Cerebellar cortex (tissue), 1 donor: Measurements from ENCODE around the gene HNRNPDL.
"Not testable (repeated sequence)": the region's sequence is repeated elsewhere in the genome, so short reads cannot be mapped to it uniquely, and the experiment has no call there.

ENCODE experiments used
- DNase-seq: peaks from one replicate; pipeline ENCODE4 v3.0.0-alpha.2; 2015; ENCODE audit warnings: low spot score

Gene HNRNPDL

DNA sequence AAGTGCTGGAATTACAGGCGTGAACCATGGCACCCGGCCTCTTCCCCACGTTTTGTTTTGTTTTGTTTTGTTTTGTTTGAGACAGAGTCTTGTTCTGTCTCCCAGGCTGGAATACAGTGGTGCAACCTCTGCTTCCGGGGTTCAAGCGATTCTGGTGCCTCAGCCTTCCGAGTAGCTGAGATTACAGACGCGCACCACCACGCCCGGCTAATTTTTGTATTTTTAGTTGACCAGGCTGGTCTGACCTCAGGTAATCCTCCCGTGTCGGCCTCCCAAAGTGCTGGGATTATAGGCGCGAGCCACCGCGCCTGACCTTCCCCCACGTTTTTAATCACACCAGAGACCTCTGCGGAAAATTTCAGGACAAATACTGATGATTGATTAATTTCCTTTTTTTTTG is 2.3 kb upstream of the HNRNPDL start:
- no peak for DNase-seq

DNA sequence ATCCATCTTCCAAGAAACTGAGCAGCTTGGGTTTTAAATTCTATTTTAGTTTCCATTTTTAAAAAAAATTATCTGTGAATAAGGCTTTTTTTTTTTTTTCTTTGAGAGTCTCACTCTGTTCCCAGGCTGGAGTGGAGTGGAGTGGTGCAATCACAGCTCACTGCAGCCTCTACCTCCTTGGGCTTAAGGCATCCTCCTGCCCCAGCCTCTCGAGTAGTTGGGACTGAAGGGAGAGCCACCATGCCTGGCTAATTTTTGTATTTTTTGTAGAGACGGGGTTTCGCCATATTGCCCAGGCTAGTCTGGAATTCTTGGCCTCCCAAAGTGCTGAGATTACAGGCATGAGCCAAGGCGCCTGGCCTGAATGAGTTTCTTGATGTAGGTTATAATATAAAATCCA is 1.6 kb upstream of the HNRNPDL start:
- DNase-seq, result no peak

DNA sequence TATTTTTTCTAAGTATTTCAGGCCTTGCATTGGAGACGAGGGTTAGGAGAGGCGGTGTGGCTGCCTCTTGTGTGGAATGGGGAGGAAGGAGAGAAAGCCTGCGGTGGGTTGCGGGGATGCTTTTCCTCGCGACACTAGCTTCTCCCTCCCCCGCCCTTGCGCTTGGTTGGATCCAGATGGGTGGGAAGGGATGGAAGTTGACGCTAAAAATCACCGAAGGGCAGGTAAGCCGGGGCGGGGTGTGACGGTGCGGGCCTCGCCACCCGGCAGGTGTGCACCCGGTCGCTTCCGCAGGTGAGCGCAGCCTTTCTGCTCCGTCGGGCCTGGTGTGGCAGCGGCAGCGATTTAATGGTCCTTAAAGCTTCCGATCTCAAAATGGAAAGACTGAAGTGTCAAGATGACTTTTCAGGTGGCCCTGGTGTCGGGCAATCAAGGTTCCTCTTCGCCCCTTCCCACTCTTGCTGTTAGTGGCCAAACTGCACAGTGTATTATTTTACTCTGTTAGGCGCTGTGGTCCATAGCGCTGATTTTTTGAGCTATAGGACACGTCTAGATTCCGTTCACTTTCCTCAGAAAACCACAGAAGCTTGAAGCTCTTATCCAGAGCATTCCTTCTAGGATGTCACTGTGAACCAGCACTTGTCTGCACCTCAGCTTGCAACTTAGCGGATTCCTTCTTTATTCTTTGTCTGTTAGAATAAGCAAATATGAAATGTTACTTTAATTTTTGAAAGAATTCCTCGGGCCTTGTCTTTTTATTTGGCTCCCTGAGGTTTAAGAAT is 893 bp upstream of the HNRNPDL start:
- no peak for DNase-seq

DNA sequence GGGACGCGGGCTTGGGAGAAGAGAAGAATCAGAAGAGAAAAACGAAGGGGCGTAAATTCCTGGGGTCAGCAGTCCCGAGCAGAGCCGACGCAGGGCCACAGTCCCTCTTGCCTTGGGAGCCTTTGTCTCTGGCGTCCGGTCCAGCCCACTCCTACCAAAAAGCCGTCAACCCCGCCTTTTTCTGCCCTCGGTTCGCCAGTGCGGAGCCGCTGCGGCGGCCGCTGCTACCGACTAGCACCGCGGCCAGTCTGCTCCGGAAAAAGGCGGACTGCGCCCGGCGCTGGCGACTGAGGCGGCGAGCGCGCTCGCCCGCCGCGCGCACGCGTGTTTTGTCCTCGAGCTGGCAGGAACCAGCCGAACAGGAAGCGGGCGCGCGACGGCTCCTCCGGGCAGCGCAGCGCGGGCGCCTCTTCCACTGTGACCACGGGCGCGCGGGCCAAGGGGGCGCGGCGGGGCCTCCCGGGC is 502 bp downstream of the HNRNPDL start:
- no peak for DNase-seq

DNA sequence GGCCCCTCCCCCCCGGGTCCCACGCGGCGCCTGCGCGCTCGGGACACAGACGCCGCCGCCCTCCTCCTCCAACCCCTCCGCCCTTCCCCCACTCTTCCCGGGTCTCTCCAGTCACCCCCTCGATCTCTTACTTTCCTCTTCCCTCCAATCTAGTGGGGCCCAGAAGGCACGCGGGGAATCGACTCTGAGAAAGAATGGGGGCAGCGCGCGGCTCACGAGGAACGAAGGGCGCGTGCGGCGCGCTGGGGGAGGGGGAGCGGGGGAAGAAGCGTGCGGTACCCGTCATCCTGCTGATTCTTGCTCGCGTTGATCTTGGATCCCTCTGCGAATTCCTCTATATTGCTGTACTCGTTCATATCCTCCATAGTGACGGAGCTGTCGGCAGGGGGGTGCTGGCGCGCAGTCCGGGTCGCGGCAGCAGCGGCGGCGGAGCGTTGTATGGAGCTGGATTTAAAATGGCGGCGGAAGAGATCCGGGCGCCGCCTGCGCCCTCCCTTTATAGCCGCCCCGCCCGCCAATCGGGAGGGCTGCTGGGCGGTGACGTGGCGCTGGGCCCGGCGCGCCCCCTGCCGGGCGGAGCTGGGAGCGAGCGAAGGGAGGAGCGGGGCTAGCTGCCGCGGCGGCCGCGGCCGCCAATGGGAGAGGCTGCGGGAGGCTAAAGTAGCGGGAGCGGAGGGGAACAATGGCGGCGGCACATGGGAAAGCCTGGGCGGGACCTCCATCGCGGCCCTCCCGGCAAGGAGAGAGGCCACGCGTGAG is 1.1 kb downstream of the HNRNPDL start:
- peak; percentile 87 for DNase-seq

DNA sequence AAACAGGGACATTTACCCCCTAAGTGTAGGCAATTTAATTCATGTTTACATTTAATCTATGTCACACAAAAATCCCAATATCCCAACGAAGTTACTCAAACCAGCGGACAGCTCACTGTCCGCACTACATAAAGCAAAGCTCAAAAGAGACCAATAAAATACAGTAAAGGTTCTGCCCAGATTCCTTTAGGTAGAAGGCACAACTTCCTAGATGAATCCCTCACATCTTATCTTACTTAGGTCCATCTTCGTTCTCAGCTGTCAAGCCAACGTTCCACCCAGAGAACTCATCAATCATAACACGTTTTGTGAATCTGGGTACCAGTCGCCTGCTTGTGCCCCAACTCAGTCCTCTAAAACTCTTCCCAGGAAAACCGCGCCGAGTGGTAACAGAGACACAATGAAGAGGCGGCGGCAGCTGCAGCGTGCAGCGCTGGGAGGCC is 1.7 kb downstream of the HNRNPDL start:
- DNase-seq, result no peak

DNA sequence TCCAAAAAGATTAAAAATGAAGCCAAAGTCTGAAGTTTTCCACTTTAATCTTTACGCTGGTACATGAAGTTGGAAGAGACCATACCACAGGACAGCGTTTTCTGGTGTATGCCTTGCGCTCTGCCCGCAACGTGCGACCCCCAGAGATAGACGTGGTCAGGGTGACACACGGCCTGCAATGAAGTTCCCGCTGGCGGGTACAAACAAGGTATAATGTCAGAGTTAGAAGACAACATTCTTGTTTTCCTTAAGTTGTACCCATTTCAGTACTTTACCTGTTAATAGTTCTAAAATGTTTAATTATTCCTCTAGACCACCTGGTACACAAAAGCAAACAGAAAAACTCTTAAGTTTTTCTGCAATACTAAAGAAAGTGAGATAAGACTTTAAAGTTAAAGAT is 4.8 kb downstream of the HNRNPDL start:
- DNase-seq, result no peak

DNA sequence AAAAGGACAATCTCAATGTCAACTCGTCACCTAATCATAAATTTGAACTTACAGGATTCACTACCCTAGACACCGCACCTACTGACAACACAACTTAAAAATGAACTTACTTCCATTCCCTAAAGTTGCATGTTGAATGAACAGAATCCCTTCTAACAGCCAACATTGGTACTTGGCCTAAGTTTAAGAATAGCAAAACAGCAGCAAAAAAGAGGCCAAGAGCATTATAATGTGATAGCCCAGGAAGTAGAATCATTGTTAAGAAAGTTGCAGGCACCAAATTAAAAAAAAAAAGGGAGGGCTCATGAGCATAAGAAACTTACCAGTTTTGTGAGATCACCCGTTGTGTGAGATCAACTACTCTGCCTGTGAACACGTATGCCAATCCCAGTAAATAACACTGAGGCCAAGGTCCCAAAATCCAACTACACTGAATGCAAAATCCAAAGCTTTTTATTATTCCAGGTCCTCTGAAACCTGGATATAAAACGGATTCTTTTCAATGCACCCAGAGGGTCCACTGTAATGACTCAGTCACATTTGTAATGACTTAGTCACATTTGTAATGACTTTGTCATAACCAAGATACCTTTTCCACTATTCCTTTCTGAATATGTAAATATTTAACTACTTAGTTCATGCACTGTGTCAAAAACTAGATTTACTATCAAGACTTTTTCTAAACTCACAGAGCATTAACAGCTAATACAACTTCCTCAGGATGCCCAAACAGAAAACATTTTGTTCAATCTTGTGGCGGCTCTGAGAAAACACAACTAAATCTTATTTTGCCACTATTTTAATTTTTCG is 6.8 kb downstream of the HNRNPDL start:
- DNase-seq, result peak; percentile 36

DNA sequence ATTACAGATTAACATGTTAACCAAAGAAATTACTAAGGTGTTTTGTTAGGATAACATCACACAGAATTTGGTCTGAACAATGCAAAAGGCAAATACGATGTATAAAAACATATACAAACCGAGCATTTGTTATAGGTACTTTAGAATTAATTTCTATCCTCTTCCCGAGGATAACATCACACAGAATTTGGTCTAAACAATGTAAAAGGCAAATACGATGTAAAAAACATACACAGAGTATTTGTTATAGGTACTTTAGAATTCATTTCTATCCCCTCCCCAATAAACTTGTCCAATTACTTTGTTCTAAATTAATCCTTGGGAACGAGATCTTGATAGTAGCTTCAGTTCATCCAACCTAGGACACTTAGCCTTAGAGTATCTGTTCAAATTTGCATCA is 7.6 kb downstream of the HNRNPDL start:
- DNase-seq, result no peak

DNA sequence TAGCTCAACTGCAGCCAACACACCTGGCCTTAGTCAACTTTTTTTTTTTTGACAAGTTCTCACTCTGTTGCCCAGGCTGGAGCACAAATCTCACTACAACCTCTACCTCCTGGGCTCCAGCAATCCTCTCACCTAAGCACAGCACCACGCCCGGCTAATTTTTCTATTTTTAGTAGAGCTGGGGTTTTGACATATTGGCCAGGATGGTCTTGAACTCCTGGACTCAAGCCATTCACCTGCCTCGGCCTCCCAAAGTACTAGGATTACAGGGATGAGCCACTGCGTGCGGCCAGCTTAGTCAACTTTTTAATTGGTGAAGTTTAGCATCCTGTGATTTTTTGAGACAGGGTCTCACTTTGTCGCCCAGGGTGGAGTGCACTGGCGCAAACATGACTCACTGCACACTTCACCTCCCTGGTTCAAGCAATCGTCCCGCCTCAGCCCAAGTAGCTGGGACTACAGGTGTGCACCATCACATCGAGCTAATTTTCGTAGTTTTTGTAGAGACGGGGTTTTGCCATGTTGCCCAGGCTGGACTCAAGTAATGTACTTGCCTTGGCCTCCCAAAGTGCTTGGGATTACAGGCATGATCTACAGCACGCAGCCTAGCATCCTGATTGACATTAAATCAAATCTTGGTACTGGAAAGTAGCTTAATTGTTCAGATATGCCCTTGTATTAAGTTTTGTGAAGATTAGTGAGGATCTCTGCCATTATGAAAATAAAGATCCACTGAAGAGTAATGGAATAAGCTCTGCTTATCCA is 8.3 kb downstream of the HNRNPDL start:
- peak; percentile 40 for DNase-seq

DNA sequence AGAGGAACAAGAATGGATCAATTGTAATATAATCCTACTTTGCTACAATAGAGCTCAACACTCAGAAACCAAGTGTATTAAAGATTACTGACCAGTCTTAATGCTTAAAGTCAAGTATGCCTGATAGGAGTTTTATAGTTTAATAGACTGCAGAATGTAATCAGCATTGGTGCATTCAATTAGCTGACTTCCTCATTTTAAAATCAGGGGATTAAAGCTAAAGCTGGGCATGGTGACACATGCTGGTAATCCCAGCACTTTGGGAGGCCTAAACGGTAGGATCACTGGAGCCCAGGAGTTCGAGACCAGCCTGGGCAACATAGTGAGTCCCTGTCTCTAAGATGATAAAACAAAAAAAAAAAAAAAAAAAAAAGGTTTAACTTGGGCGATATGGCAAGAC is 10.8 kb downstream of the HNRNPDL start:
- DNase-seq, result no peak

DNA sequence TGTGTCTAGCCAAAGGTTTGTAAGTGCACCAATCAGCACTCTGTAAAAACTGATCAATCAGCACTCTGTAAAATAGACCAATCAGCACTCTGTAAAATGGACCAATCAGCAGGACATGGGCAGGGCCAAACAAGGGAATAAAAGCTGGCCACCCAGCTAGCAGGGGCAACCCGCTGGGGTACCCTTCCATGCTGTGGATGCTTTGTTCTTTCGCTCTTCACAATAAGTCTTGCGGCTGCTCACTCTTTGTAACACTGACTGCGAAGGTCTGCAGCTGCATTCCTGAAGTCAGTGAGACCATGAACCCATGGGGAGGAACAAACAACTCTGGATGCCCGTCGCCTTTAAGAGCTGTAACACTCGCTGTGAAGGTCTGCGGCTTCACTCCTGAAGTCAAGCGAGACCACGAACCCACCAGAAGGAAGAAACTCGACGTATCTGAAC is 14.3 kb downstream of the HNRNPDL start:
- no peak for DNase-seq

DNA sequence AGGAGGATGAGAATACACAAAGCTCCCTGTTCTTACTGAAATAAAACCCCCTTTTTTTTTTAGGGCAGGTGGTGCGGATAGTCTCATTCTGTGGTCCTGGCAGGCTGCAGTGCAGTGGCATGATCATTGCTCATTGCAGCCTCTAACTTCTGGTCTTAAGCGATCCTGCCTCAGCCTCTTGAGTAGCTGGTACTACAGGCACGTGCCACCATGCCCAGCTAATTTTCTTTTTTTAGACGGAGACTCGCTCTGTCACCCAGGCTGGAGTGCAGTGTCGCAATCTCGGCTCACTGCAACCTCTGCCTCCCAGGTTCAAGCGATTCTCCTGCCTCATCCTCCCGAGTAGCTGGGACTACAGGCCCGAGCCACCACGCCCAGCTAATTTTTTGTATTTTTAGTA is 15.2 kb downstream of the HNRNPDL start:
- DNase-seq, result not testable (repeated sequence)

DNA sequence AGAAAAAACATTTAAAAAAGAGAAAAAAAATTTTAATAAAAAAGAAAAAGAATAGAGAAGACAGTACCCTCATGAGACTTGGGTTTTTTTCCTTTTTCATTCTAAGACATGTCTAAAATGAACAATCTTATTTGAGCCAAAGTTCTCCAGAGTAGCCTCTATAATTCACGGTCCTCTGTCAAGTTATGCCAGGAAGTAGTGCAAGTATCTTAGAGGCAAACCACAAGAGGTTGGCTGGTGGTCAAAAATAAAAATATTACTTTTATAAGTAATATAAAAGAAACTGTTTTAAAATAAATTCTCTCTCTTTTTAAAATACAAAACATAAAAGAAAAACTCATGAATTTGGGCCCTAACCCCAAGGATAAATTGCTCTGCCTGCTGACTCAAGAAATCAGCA is 26.5 kb downstream of the HNRNPDL start:
- DNase-seq, result no peak

DNA sequence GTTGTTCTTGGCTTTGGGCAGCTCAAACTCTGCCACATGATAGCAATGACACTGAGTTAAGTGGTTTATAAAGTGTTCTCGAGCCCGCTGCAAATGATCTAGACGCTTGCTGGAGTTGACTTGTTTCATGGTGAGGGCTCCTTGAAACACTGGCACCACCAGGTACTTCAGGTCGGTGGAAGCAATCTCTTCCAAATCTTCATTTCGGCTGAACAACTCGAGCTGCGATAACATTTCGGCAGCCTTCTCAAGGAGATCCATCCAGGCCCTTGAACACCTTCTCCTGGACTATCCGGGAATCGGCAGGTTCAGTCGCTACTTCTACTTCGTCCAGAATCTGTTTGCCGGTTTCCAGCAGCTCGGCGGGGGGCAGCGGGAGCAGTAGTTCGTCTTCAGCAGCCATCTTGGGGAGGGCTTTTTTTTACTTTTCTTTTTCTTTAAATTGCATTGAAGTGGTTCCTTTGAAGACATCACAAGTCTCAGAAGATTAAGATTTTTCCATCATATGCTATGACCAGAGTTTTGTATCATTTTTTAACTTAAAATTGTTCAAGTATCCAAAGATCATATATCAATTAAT is 28.0 kb downstream of the HNRNPDL start:
- no peak for DNase-seq

DNA sequence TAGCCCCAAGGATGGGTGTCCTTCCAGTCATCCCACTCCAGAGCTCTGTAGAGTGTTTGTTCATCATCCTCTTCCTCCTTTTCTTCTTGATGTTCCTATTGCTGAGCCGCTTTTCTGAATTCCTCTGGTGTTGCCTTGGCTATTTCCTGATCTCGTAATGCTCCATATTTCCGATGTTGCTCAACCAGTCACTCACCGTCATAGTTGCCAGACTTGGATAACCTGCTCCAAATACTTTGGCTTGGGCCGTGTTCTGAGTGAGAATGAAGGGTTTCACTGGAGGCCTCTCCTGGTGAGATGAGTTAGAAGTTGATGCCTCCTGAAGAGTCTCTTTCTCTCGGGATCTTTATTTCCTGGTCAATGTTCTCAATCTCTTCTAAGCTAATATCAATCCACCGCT is 28.7 kb downstream of the HNRNPDL start:
- no peak for DNase-seq

DNA sequence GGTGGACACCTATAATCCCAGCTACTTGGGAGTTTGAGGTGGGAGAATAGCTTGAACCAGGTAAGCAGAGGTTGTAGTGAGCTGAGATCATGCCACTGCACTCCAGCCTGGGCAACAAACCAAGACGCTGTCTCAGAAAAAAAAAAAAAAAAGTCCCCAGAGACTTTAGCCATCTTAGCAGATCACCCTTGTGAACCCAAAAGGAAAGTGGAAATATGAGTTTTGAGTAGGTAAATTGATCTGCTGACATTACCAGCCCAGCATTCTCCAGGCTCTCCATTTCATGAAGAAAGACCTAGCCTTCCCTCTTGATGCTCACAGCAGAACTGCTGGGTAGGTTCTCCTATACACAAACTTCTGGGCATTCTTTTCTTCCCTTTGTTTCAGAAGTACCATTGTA is 32.0 kb downstream of the HNRNPDL start:
- no peak for DNase-seq

DNA sequence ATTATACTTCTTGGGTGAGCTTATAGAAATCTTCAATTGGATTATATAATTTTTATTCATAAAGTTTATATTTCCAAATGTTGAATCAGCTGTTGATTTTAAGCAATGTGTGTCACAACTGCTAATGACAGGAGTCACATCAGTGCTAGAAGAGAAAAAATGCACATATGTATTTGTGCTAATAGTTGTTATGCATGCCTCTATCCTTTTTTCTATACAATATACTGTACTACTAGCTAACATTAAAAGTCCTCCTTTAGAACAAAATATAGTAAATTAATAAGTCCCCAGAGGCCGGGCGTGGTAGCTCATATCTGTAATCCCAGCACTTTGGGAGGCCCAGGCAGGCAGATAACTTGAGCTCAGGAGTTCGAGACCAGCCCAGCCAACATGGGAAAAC is 32.7 kb downstream of the HNRNPDL start:
- no peak for DNase-seq

DNA sequence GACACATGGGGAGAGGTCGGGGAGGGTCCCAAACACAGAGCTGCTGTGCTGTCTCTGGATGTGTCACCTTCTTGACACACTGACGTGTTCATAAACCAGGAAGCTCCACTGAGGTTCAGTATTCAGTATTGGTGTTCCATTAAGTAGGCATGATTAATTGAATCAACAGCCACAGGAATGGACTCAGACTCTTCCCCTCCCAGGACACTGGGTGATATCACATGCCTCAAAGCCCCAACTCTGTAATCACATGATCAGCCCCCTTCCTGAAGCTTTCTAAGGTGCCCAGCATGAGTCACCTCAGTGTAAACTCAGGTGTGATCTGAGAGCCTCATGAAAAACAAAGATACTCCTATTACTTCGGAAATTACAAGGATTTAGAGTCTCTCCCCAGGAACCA is 35.4 kb downstream of the HNRNPDL start:
- no peak for DNase-seq

DNA sequence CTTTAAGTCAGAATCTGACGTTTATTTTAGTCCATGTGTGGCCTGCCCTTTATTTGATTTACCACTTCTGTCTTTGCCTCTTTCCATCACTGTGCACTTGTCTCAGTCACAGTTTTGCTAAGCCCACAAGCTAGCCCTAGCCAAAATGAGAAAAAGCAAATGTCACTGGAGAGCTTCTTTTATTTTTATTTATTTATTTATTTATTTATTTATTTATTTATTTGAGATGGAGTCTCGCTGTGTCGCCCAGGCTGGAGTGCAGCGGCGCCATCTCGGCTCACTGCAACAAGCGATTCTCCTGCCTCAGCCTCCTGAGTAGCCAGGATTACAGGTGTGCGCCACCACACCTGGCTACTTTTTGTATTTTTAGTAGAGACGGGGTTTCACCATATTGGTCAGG is 40.2 kb downstream of the HNRNPDL start:
- DNase-seq, result not testable (repeated sequence)

DNA sequence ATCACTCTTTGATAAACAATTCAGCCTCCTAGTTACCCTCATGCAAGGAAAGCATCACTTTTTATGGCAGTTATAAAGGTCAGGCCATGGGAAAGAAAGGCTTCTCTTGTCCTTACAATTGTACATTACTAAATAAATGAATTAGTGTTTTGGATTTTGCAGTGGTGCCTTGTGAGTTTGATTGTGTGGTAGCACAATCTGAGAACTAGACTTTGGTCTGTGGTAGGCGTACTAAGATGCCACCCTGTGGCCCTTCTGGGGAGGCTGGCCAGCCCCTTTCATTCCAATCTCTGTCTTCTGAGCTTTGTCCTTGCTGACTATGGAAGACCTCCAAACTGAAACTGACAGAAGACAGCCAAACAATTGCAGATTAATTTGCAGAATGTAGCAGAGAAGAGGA is 41.9 kb downstream of the HNRNPDL start:
- DNase-seq, result no peak
